HG03103 (cell line): ENCODE measurements around the gene UBE2S.
"Not testable (repeated sequence)": the region's sequence is repeated elsewhere in the genome, so short reads cannot be mapped to it uniquely, and the experiment has no call there.

Experiments used
- ATAC-seq: cut with Tn5 transposase; IDR thresholded peaks from one replicate; pipeline ENCODE4 v1.9.1; 2021; ENCODE audit warnings: low read depth; ENCODE audit not compliant: unreplicated experiment

UBE2S gene

DNA sequence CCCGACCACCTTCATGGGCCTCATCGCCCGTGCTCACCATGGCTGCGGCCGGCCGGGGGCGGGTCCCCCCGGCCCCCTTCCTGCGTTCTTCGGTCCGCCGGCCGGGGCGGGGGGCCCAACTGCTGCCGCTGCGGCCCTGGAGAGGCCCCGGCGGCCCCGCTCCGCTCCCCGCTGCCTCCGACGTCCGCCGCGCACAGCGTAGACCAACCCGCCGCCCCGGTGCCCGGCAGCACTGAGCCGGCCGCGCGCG, at the start of gene UBE2S:
Gene UBE2S (minus strand): TSS at position 239 of the 250 bp plus-strand sequence. CDS start 199 bp downstream, at position 40.
- not testable (repeated sequence) for ATAC-seq

DNA sequence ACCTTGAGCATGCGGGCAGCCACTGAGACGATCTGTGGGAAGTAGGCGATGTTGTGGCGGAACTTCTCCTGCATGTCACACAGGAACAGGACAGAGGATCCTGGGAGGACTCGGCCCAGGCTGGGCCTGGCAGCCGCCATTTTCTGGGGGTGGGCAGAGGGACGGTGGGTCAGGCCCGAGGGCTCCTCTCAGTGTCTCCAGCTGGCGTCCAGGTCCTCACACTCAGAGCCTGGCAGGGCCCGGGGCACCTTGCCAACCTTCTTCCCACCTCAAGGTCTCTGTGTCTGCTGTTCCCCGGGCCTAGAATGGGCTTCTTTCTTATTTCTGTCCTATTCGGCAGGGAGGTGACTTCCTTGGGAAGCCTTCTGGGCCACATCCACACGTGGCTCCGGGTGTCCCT, 48.8 kb upstream of the UBE2S start:
- ATAC-seq = no peak

DNA sequence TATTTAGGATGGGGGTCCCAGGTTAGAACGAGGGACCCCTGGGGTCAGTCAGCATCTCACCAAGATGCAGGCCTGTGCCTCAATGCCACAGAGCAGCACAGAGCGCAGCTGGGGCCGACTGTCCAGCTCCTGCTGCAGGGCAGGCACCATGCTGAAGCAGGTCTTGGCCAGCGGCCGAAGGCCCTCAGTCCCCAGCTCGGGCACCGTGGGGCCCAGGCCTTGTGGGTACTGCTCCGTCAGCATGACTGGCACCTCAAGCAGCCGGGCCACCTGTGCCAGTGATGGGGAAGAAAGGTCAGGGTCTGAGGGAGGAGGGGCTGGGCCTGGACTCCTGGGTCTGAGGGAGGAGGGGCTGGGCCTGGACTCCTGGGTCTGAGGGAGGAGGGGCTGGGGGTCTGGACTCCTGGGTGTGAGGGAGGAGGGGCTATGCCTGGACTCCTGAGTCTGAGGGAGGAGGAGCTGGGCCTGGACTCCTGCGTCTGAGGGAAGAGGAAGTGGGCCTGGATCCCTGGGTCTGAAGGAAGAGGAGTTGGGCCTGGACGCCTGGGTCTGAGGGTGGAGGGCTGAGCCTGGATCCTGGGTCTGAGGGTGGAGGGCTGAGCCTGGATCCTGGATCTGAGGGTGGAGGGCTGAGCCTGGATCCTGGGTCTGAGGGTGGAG, 48.1 kb upstream of the UBE2S start:
- ATAC-seq = no peak

DNA sequence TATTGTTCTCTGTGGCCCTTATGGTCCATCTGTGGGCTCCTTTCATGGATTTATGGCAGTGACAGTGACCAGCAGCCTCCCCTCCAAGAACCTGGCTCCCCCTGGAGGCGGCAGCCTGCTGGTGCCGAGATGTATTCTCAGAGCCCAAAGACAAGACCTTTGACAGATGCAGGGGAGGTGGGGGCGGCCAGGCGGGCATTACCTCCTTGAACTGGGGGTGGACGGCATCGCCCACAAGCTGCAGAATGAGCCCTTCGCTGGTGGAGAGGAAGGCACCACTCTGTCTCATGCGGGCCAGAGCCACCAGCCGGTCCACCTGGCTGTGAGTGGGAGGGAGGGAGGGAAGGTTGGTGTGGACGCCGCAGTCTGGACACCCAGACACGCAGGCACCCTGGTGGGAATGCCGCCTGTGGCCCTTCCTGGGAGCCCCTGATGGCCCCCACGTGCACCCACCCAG, 47.2 kb upstream of the UBE2S start:
- ATAC-seq = no peak

DNA sequence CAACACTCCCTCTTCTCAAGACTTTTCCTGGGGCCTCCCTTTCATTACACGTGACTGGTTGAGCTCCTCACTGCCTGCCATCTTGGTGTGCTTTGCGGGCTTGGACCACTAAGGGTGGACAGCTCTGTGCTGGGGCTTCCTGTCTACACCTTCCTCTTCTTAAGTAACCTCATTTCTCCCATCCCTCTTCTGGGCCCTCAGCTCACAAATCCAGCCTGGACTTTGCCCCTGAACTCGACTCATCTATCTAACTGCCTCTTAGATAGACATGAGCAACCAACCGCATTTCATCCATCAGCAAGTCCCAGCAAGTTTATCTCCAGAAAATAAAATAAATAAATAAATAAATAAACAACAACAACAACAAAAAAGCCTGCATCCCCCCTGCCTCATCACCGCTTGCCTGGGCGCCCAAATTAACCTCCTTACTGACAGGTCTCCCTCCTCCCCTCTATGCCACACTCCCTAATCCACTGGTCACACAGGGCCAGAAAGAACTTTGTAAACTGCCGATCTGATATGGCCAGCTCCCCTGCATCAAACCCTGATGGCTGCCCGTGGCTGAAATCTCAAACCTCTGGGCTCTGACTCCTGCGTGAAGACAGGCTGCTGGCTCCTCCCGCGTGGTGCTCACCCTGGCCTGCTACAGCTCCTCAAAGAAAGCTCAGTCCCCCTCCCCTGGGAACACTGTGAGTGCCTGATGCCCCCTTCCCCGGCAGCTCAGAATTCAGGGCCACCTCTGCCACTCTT, 46.1 kb upstream of the UBE2S start:
- no peak for ATAC-seq

DNA sequence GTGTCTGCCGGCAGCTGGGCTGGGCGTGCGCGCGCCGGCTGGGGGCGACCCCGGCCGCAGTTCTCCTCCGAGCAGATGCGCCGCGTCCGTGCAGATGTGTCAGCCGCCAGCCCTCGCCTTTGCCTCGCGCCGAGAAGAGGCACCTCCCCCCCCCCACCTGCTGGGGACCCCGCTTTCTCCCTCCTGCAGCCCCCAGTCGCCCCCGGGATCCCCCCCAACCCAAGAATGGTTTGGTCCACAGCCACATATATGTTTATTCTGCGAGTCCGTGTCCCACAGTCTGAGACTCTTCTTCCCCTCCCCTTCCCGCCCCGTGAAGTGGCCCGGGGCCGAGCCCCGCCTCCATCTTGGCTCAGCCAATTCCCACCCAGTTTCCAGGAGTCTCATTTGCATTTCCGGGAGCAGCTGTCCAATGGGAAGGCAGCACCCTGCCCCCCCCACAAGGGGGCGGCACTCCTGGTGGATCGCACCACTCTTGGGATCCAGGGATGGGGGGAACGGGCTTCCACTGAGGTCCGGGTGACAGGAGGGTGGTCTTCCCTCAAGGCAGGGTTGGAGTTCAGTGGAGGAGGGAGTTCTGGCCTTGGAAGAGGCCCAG, 45.3 kb upstream of the UBE2S start:
- no peak for ATAC-seq

DNA sequence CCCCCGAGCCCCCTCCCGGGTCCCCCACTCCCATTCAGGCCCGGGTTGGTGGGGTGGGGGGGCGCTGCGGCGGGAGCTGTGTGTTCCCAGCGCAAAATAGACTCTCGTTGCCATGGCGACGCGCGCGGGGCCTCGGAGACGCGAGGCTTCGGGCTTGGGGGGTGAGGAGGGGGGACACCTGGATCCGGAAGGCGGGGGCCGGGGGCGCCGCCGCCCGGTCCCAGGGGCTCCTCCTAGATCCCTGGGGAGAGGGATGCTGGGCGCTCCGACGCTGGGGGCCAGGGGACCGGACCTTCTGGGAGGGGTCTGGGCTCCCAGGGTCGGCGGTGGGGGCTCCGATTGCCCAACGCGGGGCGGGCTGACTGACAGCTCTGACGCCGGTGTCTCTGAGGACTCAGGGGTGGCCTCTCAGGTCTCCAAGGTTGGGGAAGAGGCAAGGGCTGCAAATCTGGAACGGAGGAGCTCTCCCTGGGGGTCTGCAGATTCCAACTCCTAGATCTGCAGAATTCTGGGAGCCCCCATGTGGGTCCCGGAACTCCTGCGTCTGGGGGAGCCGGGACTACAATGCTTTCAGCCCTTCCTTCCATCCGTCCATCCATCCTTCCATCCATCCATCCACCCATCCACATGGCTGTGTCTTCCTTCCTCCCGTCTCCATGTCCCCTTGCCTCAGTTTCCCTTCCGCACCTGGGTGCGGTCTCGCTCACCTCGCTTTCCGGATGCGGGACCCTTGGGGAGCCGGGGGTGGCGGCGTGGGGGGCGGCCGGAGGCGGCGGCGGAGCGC, 44.6 kb upstream of the UBE2S start:
- ATAC-seq = no peak

DNA sequence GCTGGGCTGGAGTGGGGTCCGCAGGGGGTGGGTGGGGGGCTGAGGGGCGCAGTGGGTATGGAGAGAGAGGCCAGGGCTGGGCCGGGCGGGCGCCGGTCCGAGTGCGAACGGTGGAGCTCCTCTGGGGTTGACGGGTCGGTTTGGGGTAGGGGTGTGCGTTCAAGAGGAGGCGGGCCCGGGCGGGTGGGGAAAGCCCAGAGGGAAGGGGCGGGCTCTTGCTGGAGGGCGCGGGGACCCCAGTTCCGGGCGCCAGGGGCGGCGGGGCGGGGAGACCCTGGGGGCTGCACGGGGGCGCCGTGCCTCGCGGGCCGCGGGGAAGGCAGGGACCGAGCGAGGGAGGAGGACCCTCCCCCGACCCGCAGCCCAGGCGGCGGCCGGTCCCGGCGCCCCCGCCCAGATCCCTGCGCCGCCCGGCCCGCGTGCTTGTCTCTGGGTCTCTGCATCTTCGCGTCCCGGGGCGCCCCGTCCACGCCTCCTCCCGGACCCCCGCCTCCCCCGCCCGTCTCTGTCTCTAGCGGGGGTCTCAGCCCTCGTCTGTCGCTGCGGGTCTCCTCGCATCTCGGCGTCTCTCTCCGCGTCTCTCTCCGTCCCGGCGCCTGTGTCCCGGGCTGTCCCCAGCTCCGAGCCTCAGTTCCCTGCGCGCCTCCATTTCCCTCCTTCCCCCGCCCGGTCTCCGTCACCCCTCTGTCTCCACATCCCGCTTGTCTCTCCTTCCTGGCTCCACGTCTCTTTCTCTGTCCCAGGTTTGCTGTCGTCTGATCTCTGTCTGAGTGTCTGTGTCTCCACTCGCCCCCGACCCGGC, 43.8 kb upstream of the UBE2S start:
- no peak for ATAC-seq

DNA sequence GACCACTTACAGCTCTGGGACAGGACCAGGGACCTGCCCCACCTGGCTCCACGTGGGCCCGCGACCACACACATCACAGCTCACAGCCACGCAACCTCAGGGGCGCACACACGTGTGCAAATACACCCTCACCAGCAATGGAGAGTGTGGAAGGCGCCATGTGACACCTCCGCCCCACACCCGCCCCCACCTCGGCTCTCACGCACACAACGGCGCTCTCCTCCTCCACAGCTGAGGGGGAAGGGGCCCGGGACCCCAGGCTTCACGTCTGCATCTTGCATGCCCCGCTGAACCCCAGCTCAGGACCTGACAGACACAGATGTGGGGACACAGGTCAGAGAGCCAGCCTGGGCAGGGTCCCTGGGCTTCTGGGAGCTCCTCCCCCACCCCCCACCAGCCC, 41.9 kb upstream of the UBE2S start:
- ATAC-seq = no peak

DNA sequence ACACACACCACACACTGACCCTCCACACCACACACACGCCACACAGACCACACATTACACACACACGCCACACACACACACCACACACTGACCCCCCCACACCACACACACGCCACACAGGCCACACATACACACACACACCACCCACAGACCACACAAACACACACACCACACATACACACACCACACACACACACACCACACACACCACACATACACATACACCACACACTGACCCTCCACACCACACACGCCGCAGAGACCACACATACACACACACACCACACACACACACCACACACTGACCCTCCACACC, 40.5 kb upstream of the UBE2S start:
- ATAC-seq = not testable (repeated sequence)

DNA sequence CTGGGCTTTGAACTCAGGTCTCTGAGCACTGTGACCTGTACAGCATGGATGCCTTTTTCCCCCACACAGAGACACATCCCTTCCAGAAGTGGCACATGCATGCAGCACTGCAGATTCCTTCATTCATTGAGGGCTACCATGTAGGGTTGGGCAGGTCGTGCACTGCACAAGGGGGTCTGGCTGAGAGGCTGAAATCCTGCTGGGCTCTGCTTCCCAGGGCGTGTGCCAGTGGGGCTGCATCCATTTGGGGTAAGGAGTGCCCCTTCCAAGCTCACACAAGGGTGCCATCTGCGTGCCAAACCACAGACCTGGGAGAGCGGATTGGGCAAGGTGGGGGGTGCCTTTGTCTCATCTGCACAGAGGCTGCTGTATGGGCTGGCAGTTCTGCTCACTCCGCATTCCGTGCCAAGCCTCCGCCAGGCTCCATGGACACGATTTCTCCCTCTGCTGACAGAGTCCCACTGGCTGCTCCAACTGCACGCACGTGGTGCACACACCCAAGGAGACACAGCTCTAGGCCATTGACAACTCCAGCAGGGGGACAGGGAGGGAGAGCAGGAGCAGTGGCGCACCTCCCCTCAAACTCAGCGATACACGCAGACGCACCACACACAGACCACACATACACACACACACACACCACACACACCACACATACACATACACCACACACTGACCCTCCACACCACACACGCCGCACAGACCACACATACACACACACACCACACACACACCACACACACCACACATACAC, 40.0 kb upstream of the UBE2S start:
- no peak for ATAC-seq

DNA sequence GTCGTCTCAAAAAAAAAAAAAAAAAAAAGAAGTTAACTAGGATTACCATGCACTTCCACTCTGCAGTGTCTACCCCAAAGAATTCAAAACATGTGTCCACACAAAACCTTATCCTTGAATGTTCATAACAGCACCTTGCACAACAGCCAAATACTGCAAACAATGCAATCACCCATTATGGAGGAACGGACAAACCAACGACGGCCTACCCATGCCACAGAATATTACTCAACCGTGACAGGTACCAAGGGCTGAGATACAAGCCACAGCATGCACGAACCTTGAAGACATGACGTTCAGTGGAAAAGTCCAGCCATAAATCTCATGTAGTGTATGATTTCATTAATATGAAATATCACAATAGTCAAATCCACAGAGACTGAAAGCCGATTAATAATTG, 38.5 kb upstream of the UBE2S start:
- no peak for ATAC-seq

DNA sequence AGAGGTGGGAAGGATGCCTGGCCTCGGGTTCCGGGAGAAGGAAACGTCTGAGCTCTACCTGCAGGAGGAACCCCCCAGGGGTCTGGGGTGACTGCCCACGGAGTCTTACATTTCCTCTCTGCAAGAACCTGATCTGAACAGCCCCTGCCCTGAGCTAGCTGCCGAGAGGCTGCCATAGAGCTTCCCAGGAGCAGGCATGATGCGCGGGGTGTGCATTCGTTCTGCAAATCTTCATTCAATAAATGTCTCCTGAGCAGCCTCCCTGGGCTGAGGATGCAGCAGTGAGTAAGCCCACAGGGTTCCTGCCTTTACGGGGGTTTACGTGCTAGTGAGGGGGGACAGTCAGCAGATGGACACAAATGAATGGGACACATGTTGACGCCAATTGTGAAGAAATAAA, 37.1 kb upstream of the UBE2S start:
- no peak for ATAC-seq

DNA sequence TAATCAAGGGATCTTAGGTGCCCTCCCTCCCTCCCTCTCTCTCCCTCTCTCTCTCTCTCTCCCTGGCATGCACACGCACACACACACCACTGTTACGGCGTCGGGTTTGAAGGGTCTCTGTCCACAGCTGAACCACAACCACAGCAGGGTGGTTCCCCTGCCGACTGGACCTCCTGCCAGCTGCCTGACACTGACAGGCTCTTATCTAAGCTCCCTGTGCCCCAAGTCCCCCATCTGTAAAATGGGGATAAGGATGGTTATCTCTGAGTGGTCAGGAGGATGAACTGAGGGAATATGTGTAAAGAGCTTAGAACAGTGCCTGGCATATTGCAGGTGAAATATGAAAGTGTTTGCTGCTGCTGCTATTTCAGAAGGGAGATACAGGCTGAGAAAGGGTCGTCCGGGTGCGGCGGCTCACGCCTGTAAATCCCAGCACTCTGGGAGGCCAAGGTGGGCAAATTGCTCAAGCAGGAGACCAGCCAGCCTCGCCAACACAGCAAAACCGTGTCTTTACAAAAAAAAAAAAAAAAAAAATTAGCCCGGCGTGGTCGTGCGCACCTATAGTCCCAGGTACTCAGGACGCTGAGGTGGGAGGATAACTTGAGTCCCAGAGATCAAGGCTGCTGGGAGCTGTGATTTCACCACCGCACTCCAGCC, 36.4 kb upstream of the UBE2S start:
- no peak for ATAC-seq

DNA sequence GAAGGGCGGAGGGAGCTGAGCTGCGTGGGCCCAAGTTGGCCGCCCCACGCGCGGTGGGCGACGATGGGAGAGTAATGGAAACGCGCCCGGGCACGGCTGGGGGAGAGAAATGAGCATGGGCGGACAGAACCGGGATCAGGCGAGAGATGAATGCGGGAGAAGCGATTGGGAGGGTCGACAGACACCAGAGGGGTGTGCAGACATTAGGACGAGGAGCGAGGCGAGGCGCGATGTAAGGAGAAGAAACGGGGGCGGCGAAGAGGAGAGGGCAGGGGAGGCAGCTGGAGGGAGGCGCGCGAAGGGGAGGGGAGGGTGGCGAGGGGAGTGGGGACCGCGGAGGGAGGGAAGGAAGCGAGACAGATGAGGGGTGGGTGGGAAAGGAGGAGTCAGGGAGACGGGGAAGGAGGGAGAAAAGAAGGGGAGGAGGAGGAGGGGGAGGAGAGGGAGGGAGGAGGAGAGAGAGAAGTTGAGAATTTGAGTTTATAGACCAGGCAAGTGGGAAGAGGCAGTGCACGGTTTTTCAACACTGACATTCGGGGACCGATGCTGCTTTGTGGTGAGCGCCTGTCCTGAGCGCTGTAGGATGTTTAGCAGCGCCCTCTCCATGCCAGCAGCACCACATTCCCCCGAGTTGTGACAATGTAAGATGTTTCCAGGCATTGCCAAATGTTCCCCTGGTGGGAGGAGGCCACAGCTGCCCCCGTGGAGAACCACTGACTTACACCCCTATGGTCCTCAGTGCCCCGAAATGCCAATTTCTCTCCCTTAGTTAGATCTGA, 35.6 kb upstream of the UBE2S start, which contains the start of gene SHISA7:
Gene SHISA7 (minus strand): TSS at position 256 of the 779 bp plus-strand sequence. CDS start 437 bp downstream, outside the sequence.
- no peak for ATAC-seq

DNA sequence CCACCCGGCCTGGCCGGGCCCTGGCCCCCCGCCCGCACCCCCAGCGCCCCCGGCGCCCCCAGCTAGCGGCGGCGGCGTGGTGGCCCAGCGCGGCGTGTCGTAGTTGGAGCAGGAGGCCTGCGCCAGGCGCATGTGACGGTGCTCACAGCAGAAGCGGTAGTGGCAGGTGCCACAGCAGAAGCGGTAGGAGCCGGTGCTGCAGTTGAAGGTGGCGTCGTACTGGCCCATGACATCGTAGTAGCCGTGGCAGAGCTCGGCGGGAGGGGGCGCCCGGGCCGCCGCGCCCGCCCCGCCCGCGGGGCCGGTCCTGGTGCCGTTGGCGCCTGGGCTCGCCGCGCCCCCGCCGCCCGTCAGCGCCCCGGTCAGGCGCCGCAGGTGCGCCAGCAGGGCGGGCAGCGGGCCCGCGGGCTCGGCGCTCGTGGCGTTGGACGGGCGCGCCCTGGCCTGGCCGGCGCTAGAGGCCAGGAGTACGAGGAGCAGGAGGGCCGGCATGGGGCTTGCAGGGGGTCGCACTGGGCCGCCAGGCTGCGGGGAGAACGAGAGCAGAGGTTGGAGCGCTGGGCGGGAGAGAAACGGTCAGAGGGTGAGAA, 34.9 kb upstream of the UBE2S start:
- ATAC-seq = no peak

DNA sequence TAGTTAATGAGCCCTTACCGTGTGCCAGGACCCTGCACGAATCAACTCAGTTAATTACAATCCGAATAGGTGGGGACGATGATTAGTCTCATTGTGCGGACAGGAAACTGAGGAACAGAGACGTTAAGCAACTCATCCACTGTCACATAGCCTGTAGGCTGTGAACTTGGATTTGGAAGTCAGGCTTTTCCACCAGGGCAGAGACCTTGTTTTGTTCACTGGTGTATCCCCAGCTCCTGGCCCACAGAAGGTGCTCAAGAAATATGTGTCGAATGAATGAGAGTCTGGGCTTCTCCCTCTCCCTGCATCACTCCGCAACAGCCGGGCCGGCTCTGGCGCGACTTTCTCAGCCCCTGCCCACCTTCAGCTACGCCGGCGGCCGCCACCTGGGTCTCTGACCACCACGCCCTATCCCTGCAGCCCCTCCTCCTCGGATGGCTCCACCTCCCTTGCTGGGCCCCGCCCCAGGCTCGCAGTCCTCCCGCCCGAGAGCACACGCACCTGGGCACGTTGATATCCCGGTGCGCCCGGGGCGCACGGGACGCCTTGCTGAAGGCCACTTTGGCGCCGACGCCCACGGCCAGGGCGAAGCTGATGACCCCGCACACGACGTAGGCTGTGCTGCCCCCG, 34.2 kb upstream of the UBE2S start:
- ATAC-seq = no peak

DNA sequence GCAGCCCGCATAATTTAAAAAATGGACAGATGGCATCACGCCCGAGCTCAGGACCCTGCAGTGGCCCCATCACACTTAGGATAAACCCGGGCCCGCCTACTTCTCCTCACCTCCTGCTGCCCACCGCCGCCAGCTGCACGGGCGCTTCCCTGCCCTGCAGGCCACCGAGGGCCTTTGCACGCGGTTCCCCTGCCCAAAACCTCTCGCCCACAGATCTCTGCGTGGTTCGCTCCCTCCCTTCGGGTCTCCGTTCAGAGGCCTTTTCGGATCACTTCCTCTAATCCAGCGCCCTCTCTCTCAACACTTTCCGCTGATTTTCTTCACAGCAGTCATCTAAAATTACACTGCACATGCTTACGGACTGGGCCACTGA, 33.7 kb upstream of the UBE2S start:
- no peak for ATAC-seq
